ENCODE data around the gene NKD1. TPM values are rescaled to one million over a fixed set of nuclear protein-coding genes. Genes with fewer than 3 reads are reported as not detected.

NKD1 gene
- total and polyA plus RNA-seq, 2 experiments from 2014 or later, result 0.86 to 1.4 TPM

GRCh38 chr16:50673496-50674275 is 125.5 kb downstream of the NKD1 start:
- H3K9me3 ChIP-seq (ENCODE audit: low read depth), result no peaks in the 10 kb centered on the region
- TF ChIP-seq CTCF (IDR thresholded peaks at IDR 0.05; ENCODE audit: low read depth, low read length), result no peak
- no peak overlapping the region for H3K4me3 ChIP-seq
- H3K4me1 ChIP-seq (ENCODE audit: low read depth), result no peaks in the 10 kb centered on the region
- DNase-seq (ENCODE audit: low read depth in 1 of 2, low spot score in 1 of 2), result no peak
- H3K27ac ChIP-seq, result no peak overlapping the region
- H3K36me3 ChIP-seq, result no peaks in the 10 kb centered on the region
- H3K27me3 ChIP-seq, result no peaks in the 10 kb centered on the region

GRCh38 chr16:50674831-50675230 is 126.6 kb downstream of the NKD1 start:
- no peaks in the 10 kb centered on the region for H3K4me1 ChIP-seq (ENCODE audit: low read depth)
- no peak overlapping the region for H3K27ac ChIP-seq
- no peaks in the 10 kb centered on the region for H3K36me3 ChIP-seq
- H3K27me3 ChIP-seq, result no peaks in the 10 kb centered on the region
- H3K4me3 ChIP-seq, result no peak overlapping the region
- TF ChIP-seq CTCF (IDR thresholded peaks at IDR 0.05; ENCODE audit: low read depth, low read length), result no peak
- H3K9me3 ChIP-seq (ENCODE audit: low read depth), result no peaks in the 10 kb centered on the region
- no peak for DNase-seq (ENCODE audit: low read depth in 1 of 2, low spot score in 1 of 2)

GRCh38 chr16:50675686-50676610 is 127.8 kb downstream of the NKD1 start:
- no peaks in the 10 kb centered on the region for H3K4me1 ChIP-seq (ENCODE audit: low read depth)
- H3K27ac ChIP-seq, result no peak overlapping the region
- no peak for TF ChIP-seq CTCF (IDR thresholded peaks at IDR 0.05; ENCODE audit: low read depth, low read length)
- no peak for DNase-seq (ENCODE audit: low read depth in 1 of 2, low spot score in 1 of 2)
- no peak overlapping the region for H3K4me3 ChIP-seq
- no peaks in the 10 kb centered on the region for H3K36me3 ChIP-seq
- no peaks in the 10 kb centered on the region for H3K27me3 ChIP-seq
- no peaks in the 10 kb centered on the region for H3K9me3 ChIP-seq (ENCODE audit: low read depth)

GRCh38 chr16:50676684-50677225 is 128.6 kb downstream of the NKD1 start:
- TF ChIP-seq CTCF (IDR thresholded peaks at IDR 0.05; ENCODE audit: low read depth, low read length), result no peak
- no peaks in the 10 kb centered on the region for H3K9me3 ChIP-seq (ENCODE audit: low read depth)

GRCh38 chr16:50677351-50677750 is 129.2 kb downstream of the NKD1 start:
- DNase-seq (ENCODE audit: low read depth in 1 of 2, low spot score in 1 of 2), result no peak
- no peak overlapping the region for H3K4me3 ChIP-seq
- no peak overlapping the region for H3K27ac ChIP-seq
- no peaks in the 10 kb centered on the region for H3K9me3 ChIP-seq (ENCODE audit: low read depth)
- peak; percentile 37 for TF ChIP-seq CTCF (IDR thresholded peaks at IDR 0.05; ENCODE audit: low read depth, low read length)
- no peaks in the 10 kb centered on the region for H3K27me3 ChIP-seq
- no peaks in the 10 kb centered on the region for H3K4me1 ChIP-seq (ENCODE audit: low read depth)
- H3K36me3 ChIP-seq, result no peaks in the 10 kb centered on the region

More at GRCh38 chr16:50676684-50677225, 128.6 kb downstream of the NKD1 start:
- Histone ChIP-seq H3K27ac (no peak overlapping the region), H3K4me1 (ENCODE audit: low read depth) (no peaks in the 10 kb centered on the region), H3K27me3 (no peaks in the 10 kb centered on the region), H3K36me3 (no peaks in the 10 kb centered on the region), H3K4me3 (no peak overlapping the region)
- DNase-seq (ENCODE audit: low read depth in 1 of 2, low spot score in 1 of 2), result no peak
